SU-DHL-6 (cell line): ENCODE measurements around the gene KCNIP4.

Experiments used
- CTCF ChIP-seq: fragments of 200-600 bp; sonication (generic); IDR thresholded peaks from one replicate; pipeline ENCODE4 v1.5.1; 2017; ENCODE audit warnings: antibody characterized with exemption, mild to moderate bottlenecking, low read length, moderate library complexity; ENCODE audit not compliant: insufficient read depth, poor library complexity, severe bottlenecking
- EZH2phosphoT487 ChIP-seq: fragments of 200-600 bp; sonication (generic), shearing (Covaris generic); conservative IDR thresholded peaks from 2 replicates; pipeline ENCODE4 v1.6.1; 2018; ENCODE audit warnings: mild to moderate bottlenecking, antibody characterized with exemption, low read length, moderate library complexity, mixed read lengths

GRCh38 chr4:20859097-20859781 is 1089.3 kb downstream of the KCNIP4 start:
- TF ChIP-seq CTCF = no peak
- TF ChIP-seq EZH2phosphoT487 = no peak
